Common myeloid progenitor, CD34-positive (primary cell): ENCODE data around the gene SDK1.

Source experiments
- CTCF ChIA-PET: fragments of 350-600 bp; sonication (Branson Sonifier 250); formaldehyde crosslinking; loops from one replicate; lab custom pipeline; 2021; ENCODE audit warnings: antibody characterized with exemption; lab: Charles Lee
- POLR2A ChIA-PET: fragments of 350-600 bp; sonication (Branson Sonifier 250); formaldehyde crosslinking; loops from one replicate; lab custom pipeline; 2021; ENCODE audit warnings: antibody characterized with exemption; lab: Charles Lee
- DNase-seq, 3 donors: peaks; one replicate each; pipeline versions ENCODE4 v3.0.0 to v3.0.0-alpha.2; 2013
- H3K27ac ChIP-seq, 2 experiments: 1 replicate in 1 of 2; 2 replicates in 1 of 2; pipeline ENCODE4 v1.7.0; 2013; ENCODE audit warnings: inconsistent platforms in 2 of 2, low read length in 2 of 2, mild to moderate bottlenecking in 2 of 2, low read depth in 1 of 2, moderate library complexity in 1 of 2; ENCODE audit not compliant: severe bottlenecking in 2 of 2, insufficient read depth in 1 of 2, poor library complexity in 1 of 2
- H3K27me3 ChIP-seq, 5 experiments: replicated peaks in 2 of 5; 1 replicate in 3 of 5; 2 replicates in 2 of 5; pipeline versions ENCODE4 v1.6.1 to v1.7.0; 2013; ENCODE audit warnings: low read length in 4 of 5, mild to moderate bottlenecking in 2 of 5, moderate library complexity in 2 of 5, inconsistent platforms in 1 of 5; ENCODE audit not compliant: insufficient read depth in 5 of 5, control insufficient read depth in 4 of 5
- H3K36me3 ChIP-seq, 4 experiments: 1 replicate in 2 of 4; 2 replicates in 2 of 4; pipeline versions ENCODE4 v1.6.1 to v1.7.0; 2013; ENCODE audit warnings: low read length in 3 of 4, control low read depth in 1 of 4, mild to moderate bottlenecking in 1 of 4; ENCODE audit not compliant: control insufficient read depth in 4 of 4, insufficient read depth in 4 of 4
- H3K4me1 ChIP-seq, 4 experiments: 1 replicate in 3 of 4; 2 replicates in 1 of 4; pipeline versions ENCODE4 v1.6.1 to v1.7.1; 2013; ENCODE audit warnings: low read length in 3 of 4, mild to moderate bottlenecking in 3 of 4, control low read depth in 1 of 4, inconsistent platforms in 1 of 4, moderate library complexity in 1 of 4; ENCODE audit not compliant: control insufficient read depth in 4 of 4, insufficient read depth in 4 of 4; ENCODE audit errors: control extremely low read depth in 1 of 4
- H3K4me3 ChIP-seq, 7 experiments: 1 replicate in 4 of 7; 2 replicates in 3 of 7; pipeline versions ENCODE4 v1.5.1 to v1.7.0; 2013; ENCODE audit warnings: mild to moderate bottlenecking in 7 of 7, low read length in 6 of 7, moderate library complexity in 6 of 7, inconsistent platforms in 2 of 7, low read depth in 2 of 7, control low read depth in 1 of 7; ENCODE audit not compliant: insufficient read depth in 4 of 7, control insufficient read depth in 1 of 7; ENCODE audit errors: extremely low read depth in 1 of 7
- H3K9me3 ChIP-seq, 5 experiments: 1 replicate in 4 of 5; 2 replicates in 1 of 5; pipeline versions ENCODE4 v1.6.1 to v1.7.1; 2013; ENCODE audit warnings: low read length in 4 of 5, mild to moderate bottlenecking in 2 of 5, inconsistent platforms in 1 of 5, low read depth in 1 of 5, moderate library complexity in 1 of 5; ENCODE audit not compliant: control insufficient read depth in 4 of 5, insufficient read depth in 2 of 5; ENCODE audit errors: control extremely low read depth in 1 of 5
- WGBS: methylation state at CpG from one replicate; pipeline ENCODE4 v1.1.5; 2013; ENCODE audit not compliant: insufficient coverage; 5-methylcytosine and 5-hydroxymethylcytosine counted together

SDK1 gene

GRCh38 chr7:3733541-3734140 lies 432.6 kb downstream of the SDK1 start:
- POLR2A ChIA-PET: no interaction called here
- no peaks in the 10 kb centered on the region for H3K27me3 ChIP-seq
- no peaks in the 10 kb centered on the region for H3K4me1 ChIP-seq
- 95% methylated on average over 9 of the region's 11 CpGs for WGBS
- H3K4me3 ChIP-seq: no peak overlapping the region
- no peak for DNase-seq
- H3K9me3 ChIP-seq: peaks cover 0 to 20% (median 7%) of the 10 kb centered on the region in 5 experiments
- no peaks in the 10 kb centered on the region for H3K36me3 ChIP-seq
- H3K27ac ChIP-seq: no peak overlapping the region
- CTCF ChIA-PET: no interaction called here

DNA sequence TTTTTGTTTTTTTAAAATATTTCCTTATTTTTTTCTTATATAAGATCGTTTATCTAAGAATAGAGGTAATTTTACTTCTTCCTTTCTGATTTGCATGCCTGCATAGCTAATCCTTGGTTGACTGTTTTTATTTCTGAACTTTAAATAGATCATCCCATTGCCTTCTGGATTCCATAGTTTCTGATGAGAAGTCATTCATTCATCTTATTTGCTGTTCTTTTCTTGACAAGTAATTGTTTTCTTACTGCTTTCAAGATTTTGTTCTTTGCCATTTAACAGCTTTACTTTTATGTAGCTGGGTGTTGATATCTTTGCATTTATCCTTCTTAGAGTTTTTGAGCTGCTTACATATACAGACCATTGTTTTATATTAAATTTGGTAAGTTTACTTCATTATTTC lies 437.9 kb downstream of the SDK1 start:
- peaks cover 3 to 24% (median 13%) of the 10 kb centered on the region in 5 experiments for H3K9me3 ChIP-seq
- H3K36me3 ChIP-seq: no peaks in the 10 kb centered on the region
- no peaks in the 10 kb centered on the region for H3K27me3 ChIP-seq
- WGBS: no CpG with 5 or more reads among the region's 1 CpG
- no peak overlapping the region for H3K27ac ChIP-seq
- ChIA-PET CTCF (no interaction called here), POLR2A (no interaction called here)
- no peaks in the 10 kb centered on the region for H3K4me1 ChIP-seq
- DNase-seq: peak in 1 of 3 donors; percentile 8
- no peak overlapping the region for H3K4me3 ChIP-seq

DNA sequence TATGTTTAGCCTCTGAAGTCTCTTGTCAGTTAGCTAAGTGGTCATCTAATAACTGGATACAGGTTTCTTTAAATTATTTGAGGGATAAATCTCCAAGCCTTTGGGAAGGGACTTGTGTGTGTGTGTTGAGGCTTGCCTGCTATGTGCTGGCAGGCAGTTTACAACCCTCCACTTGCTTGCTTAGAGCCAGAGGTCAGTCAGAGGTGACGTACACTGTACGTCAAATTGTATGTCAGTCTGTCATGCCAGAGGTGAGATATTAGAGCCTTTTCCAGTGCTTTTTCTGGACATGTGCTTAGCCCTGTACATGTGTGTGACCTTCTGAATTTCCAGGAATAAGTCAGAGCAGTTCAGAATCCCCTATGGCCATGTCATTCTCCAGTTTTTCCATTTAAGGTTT lies 438.9 kb downstream of the SDK1 start:
- ChIA-PET POLR2A (no interaction called here), CTCF (no interaction called here)
- 100% methylated on average over 2 of the region's 2 CpGs for WGBS
- H3K4me1 ChIP-seq: no peaks in the 10 kb centered on the region
- H3K36me3 ChIP-seq: no peaks in the 10 kb centered on the region
- no peak overlapping the region for H3K4me3 ChIP-seq
- H3K27ac ChIP-seq: no peak overlapping the region
- H3K27me3 ChIP-seq: no peaks in the 10 kb centered on the region
- DNase-seq: no peak
- peaks cover 3 to 24% (median 13%) of the 10 kb centered on the region in 5 experiments for H3K9me3 ChIP-seq

DNA sequence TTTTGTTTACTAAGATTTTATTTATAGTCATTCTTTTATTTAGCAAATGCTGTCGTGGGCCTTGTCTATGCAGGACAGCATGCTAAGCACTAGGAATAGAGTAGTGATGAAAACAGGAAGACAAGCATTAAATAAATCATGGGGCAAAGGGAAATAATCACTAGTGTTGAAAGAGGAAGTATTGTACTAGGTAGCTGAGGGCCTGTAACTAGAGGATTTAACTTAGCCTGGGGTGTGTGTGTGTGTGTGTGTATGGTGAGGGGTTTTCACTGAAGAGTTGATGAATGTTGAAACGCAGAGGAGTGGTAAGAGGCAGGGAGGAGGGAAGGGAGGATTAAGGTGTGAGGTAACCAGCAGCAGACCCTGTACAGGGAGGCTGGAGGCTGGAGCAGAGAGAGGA lies 446.4 kb downstream of the SDK1 start:
- peak; percentile 10 to 72 (median 59) for DNase-seq
- Histone ChIP-seq H3K27me3 (no peaks in the 10 kb centered on the region), H3K27ac (no peak overlapping the region), H3K9me3 (peaks cover 0 to 2% (median 0%) of the 10 kb centered on the region in 5 experiments), H3K4me3 (no peak overlapping the region), H3K36me3 (no peaks in the 10 kb centered on the region), H3K4me1 (peaks cover 0 to 9% (median 1%) of the 10 kb centered on the region in 4 experiments)
- ChIA-PET CTCF (no interaction called here), POLR2A (no interaction called here)
- WGBS: 0% methylated on average over 2 of the region's 2 CpGs

DNA sequence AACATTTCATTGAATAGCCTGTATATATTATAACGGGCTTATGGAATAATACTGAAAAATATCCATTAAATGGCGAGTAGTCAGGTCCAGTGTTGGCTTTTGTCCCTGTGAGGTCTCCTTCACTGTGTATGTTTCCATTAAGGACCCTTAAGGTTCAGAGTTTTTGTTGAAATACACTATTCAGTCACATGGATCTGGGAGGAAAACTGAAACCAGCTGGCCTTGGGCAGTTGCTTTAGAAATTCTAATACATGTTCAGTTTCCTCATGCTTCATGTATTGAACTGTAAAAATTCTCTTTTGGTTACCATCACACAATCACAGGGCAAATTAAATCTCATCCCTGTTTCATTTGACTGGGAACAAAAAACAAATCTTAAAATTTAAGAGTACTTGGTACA lies 447.3 kb downstream of the SDK1 start:
- Histone ChIP-seq H3K27me3 (no peaks in the 10 kb centered on the region), H3K4me3 (no peak overlapping the region), H3K27ac (no peak overlapping the region), H3K4me1 (peaks cover 0 to 9% (median 1%) of the 10 kb centered on the region in 4 experiments), H3K9me3 (peaks cover 0 to 2% (median 0%) of the 10 kb centered on the region in 5 experiments), H3K36me3 (no peaks in the 10 kb centered on the region)
- ChIA-PET POLR2A (no interaction called here), CTCF (no interaction called here)
- WGBS: 100% methylated on average over 2 of the region's 2 CpGs
- no peak for DNase-seq

DNA sequence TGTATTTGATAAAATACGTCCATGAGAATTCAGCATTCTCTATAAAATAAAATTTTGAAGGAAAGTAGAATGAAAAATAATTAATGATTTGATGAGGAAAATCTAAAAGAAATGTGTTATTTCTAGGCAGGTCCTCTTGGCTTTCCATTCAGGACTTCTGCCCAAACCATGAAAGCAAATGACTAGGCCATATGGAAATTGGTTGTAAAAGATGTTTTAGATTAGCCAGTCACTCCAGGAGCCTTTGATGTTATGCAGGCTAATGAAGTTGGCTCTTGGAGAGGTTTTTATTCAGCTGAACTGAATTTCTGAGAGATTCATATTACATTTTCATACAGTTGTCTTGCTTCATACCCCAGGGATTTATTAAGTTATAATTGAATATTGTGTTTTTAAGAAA lies 452.8 kb downstream of the SDK1 start:
- H3K27ac ChIP-seq: no peak overlapping the region
- no CpG with 5 or more reads among the region's 1 CpG for WGBS
- CTCF ChIA-PET: no interaction called here
- H3K27me3 ChIP-seq: no peaks in the 10 kb centered on the region
- no peaks in the 10 kb centered on the region for H3K4me1 ChIP-seq
- POLR2A ChIA-PET: no interaction called here
- H3K9me3 ChIP-seq: no peaks in the 10 kb centered on the region
- no peaks in the 10 kb centered on the region for H3K36me3 ChIP-seq
- no peak for DNase-seq
- no peak overlapping the region for H3K4me3 ChIP-seq

- H3K4me3 ChIP-seq: no peak overlapping the region
- DNase-seq: no peak
- H3K36me3 ChIP-seq: no peaks in the 10 kb centered on the region
- no peaks in the 10 kb centered on the region for H3K27me3 ChIP-seq
- 98% methylated on average over 10 of the region's 15 CpGs for WGBS
- H3K4me1 ChIP-seq: no peaks in the 10 kb centered on the region
- no peak overlapping the region for H3K27ac ChIP-seq
- ChIA-PET CTCF (interaction anchor here (0.9 kb wide), 1 partner anchor 9 kb away, joined by 3 read pairs; no protein-coding TSS in a partner anchor), POLR2A (no interaction called here)
- H3K9me3 ChIP-seq: no peaks in the 10 kb centered on the region
These were observed 453.7 kb downstream of the SDK1 start for GRCh38 chr7:3754493-3755341.
